Activated T-cell treated with anti-CD3 and anti-CD28 coated beads for 48 hours (primary cell): ENCODE measurements around the gene TRPM3.
"Not testable (repeated sequence)": the region's sequence is repeated elsewhere in the genome, so short reads cannot be mapped to it uniquely, and the experiment has no call there.

Source experiments
- DNase-seq: peaks from one replicate; pipeline ENCODE4 v3.0.0-alpha.2; 2020; ENCODE audit warnings: low read depth

TRPM3 gene

GRCh38 chr9:70658765-70659164 lies 462.7 kb downstream of the TRPM3 start:
- DNase-seq, result no peak

DNA sequence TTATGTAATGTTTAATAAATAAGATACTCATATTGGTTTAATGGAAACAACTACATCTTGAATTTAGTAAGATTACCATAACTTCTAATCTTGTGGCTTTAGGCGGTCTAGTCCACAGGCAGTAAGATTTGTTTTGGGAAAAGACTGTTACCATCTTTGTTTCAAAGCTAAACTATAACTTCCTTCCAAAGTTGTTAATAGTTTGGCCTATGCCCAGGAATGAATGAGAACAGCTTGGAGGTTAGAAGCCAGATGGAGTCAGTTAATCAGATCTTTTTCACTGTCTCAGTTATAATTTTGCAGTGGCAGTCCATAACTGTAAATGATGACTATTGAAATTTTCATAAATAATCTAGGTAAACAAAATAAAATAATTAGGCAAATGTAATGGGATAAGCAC lies 465.1 kb downstream of the TRPM3 start:
- no peak for DNase-seq

GRCh38 chr9:70654144-70654543 lies 467.3 kb downstream of the TRPM3 start:
- no peak for DNase-seq

GRCh38 chr9:70644627-70645026 lies 476.8 kb downstream of the TRPM3 start:
- not testable (repeated sequence) for DNase-seq

GRCh38 chr9:70642341-70642740 lies 479.1 kb downstream of the TRPM3 start:
- DNase-seq, result no peak

DNA sequence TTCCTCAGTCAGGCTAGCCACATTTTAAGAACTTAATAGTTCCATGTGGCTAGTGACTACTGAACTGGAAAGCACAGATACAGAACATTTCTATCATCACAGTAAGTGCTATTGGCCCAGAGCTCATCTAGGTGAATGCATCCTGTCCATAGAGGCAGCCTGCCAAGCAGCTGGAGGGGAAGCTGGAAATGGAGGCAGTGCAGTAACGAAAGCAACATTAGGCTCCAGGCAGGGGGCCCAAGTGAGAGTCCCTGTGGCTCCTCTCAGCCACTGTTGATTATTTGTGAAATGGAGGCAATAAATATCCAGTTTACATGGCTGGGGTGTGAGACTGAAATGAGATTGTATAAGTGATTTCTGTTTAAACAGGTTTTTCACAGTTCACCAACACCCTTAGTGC lies 479.8 kb downstream of the TRPM3 start:
- no peak for DNase-seq

DNA sequence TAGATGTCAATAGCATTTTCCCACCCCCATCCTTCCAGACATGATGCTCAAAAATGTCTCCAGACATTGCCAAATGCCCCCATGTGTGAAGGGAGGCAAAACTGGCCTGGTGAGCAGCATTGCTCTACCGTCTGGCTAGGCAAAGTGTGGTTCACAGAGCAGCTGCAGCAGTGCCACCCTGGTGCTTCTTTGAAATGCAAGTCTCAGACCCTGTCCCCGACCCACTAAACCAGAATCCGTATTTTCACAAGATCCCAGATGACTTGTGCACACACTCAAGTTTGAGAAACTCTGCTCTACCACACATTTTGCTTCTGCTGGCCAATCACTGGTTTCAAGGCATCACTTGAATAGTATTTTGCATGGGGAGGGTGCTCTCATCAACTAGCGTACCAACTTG lies 480.4 kb downstream of the TRPM3 start:
- DNase-seq, result no peak

- DNase-seq, result no peak
These were observed 481.3 kb downstream of the TRPM3 start for GRCh38 chr9:70639853-70640814.

DNA sequence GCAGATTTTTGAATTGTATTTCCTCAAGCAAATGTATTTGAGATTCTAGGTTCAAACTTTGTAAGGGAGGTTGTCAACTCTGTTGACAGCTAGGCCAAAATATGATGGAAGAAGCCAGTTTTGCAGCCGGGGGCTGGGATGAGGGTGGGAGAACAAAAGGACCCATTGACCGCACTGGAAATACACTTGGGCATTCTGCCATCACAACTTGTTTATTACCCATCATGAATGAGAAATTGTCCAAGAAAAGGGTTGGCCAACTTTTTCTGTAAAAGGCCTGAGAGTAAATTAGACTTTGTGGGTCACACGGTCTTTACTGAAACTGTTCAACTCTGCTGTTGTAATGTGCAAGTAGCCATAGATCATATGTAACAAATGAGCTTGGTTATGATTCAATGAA lies 485.6 kb downstream of the TRPM3 start:
- no peak for DNase-seq

DNA sequence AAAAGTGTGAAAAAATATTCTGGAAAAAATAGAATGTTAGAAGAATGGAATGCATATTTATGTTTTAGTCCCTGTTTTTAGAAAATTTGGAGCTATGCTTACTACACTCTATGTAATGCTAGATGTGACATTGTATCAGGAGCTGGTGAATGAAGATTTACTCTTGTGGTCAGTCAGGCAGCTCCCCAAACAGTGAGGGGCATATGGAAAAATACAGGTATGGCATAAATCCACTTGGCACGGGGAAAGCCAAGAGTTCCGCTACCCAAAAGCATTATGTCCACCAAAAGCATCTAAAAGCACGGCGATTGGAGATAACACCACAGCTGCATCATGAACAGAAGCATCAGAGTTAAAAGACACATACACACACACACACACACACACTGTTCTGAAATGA lies 486.7 kb downstream of the TRPM3 start:
- DNase-seq, result no peak

DNA sequence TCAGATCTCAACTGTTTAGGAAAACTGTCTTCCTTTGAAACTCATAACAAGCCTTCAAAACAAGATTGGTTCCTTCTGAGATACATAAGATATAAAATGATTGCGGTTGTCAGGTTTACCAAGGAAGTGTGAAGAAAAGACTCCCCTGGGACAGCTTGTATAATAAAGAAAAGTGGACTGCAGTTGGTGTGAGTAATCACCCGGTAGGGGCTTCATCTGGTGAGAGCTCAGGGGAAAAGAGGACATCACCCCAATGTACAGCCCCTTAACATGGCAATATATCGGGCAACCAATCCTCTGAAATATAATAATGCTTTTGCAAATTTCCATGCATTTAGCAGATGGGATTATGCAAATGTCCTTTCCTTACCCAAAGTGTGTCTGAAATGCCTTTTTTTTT lies 490.4 kb downstream of the TRPM3 start:
- DNase-seq, result no peak

DNA sequence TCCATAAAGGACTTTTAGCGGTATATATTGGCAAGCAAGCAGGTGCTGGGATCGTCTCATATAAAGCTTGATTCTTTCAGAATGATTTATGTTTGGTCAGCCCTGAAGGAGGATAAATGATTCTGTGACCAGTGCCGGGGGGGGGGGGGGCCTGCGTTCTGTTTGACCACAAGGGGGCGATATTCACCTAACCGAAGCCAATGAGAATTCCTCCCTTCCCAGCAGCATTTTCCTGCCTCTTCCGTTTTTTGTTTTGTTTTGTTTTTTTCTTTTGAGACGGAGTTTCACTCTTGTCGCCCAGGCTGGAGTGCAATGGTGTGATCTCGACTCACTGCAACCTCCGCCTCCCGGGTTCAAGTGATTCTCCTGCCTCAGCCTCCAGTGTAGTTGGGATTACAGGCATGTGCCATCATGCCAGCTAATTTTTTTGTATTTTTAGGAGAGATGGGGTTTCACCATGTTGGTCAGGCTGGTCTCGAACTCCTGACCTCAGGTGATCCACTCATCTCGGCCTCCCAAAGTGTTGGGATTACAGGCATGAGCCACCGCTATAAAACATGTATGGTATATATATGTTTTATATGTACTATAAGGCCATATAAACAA lies 492.2 kb downstream of the TRPM3 start:
- DNase-seq, result not testable (repeated sequence)

- DNase-seq, result no peak
These were observed 496.3 kb downstream of the TRPM3 start for GRCh38 chr9:70625078-70625477.

DNA sequence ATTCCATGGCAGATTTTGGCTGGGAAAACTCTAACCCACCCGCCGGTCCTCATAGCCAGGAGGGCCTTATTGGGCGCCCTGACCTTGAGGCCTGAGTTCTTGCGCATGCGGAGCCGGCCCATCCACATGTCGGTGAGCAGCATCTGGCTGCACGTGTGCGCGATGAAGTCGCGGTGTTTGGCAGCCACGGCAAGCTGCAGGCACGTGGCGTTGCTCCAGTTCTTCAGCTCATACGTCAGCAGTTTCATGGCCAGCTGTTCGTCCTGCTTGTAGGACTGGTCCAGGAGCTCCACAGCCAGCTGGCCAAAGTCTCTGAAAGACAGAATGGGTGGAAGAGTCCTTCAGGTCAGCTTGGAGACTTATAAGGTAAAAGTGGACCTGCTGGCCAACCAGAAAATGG lies 502.6 kb downstream of the TRPM3 start:
- DNase-seq, result no peak

- no peak for DNase-seq
These were observed 504.2 kb downstream of the TRPM3 start for GRCh38 chr9:70617033-70617828.

DNA sequence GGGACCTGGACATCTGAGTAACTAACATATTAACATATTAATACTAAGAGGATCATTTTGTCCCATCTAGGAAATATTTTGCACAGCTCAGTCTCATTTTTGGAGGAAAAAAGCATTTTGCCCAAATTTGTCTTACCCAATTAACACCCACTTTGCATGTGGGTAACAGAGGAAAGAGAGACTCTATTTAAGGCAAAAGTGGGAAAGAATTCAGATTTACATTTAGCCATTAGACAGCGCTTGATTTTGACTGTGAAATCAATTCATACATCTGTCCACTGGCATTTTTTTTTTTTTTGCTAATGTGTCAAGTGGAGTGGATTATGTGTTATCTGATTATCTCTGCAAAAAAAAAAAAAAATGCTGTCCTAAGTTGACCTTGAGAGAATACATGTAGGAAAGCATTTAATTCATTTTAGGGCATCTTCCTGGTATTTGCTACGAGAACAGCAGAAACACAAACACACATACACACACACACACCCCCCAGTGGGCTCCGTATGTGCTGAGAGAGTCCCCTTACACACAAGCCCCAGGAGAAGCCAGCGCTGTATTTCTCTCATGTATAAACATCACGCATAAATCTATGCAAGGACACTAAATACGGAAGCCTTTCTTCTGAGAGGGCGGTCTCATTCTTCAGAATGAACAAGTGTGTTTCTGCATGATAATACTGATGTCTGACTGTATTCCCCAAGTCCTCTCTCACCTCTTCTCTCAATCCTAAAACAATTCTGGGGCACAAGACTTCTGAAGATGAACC lies 505.0 kb downstream of the TRPM3 start:
- DNase-seq, result no peak

DNA sequence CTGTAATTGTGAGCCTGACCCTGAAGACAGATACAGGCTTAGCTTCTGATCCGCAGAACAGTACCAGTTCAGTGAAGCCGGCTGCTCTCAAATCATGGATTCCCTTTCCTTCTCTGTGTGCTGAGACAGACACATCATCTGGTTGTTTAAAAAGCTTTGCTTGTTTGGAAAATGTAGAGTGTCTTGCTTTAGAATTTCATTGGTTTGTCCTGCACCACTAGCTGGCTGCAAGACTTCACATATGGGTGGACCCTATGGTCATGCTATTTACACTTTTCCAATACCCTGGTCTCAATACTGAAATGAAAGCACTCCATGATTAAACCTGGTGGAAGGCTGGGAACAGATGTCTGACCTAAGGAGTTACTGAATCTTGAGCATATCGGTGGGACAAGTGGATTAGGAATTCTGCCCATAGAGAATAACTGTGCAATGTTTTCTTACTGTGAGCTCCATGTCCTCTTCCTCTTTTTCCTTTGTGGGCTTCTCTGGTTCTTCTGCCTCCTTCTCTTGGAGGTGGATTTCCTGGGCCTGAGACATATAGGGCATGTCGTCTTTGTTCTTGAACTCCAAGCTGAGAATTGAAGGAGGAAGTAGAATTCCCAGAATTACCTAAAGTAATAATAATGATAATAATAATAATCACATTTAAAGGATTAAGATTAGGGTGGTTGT lies 505.8 kb downstream of the TRPM3 start:
- no peak for DNase-seq

GRCh38 chr9:70614786-70615463 lies 506.5 kb downstream of the TRPM3 start:
- DNase-seq, result no peak

DNA sequence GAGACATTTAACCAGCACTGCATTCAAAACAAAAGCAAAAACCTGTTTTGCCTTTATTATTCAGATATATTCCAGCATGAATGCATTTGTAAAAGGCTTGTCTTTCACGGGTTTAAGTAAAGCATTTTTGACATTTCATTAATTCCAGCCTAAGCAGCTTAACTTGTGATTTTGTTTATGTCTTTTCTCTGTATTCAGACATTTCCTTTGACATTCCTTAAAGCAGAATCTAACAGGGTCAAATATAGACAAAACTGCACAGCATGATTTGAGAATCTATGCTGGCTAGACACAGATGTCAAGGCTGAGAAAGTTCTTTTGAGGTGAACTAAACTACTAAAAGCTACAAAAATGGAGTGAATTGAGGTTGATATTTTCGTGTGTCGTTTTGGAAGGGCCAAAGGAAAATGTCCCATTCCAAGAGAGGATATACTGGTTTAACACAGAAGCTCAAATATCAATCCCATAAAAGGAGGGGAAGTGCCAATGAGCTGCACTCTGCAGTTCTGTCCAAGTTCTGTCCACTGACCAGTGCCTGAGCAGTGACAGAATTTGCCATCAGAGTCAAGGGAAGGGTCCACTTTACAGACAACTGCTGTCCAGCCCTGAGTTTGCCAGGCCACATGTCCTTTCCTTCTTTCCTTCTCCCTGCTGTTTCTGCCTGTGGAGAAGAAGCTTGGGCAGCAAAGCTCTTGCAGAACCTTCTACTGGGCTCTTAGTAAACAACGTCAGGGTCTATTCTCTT lies 508.2 kb downstream of the TRPM3 start:
- DNase-seq, result no peak

DNA sequence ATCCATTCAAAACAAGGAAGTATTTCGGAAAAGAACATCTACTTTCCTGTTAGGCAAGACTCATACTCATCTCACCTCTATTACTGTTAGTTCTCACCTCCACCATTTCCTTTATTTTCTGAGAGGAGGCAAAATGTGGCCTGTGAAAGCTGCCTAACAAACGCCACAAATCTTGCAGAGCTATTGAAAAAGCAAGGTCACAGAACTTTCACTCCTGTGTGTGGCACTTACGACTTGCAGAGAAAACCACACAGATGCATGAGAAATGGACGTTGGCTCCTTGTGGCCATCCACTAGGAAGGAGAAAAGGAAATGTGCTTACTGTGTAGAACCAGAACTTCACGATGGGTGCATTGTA lies 511.2 kb downstream of the TRPM3 start:
- DNase-seq, result no peak
